Body of pancreas (tissue), 4 donors: Measurements from ENCODE around the gene SLC13A4. TPM values are rescaled to one million over a fixed set of nuclear protein-coding genes. Genes with fewer than 3 reads are reported as not detected.
"Not testable (repeated sequence)": the region's sequence is repeated elsewhere in the genome, so short reads cannot be mapped to it uniquely, and the experiment has no call there.

ENCODE experiments used
- ATAC-seq: fragments of 150-250 bp; one replicate; pipeline ENCODE4 v1.9.1; 2016
- DNase-seq, 4 donors: peaks; one replicate each; pipeline ENCODE4 v3.0.0-alpha.2; 2019
- H3K27ac ChIP-seq, 4 donors: fragments of 200-600 bp; sonication (generic); 1 replicate in 3 of 4; 2 replicates in 1 of 4; pipeline versions ENCODE4 v1.5.1 to v1.6.1; 2016 to 2019; ENCODE audit warnings: mild to moderate bottlenecking in 1 of 4, mixed read lengths in 1 of 4, moderate library complexity in 1 of 4
- H3K27me3 ChIP-seq, 2 donors: fragments of 200-600 bp; sonication (generic); one replicate each; pipeline ENCODE4 v1.6.0; 2016; ENCODE audit warnings: mild to moderate bottlenecking in 1 of 2
- H3K36me3 ChIP-seq, 2 donors: fragments of 200-600 bp; sonication (generic); replicated peaks in 1 of 2; 2 replicates each; pipeline ENCODE4 v1.5.1; 2016; ENCODE audit warnings: low read depth in 2 of 2; ENCODE audit not compliant: insufficient read depth in 1 of 2
- H3K4me1 ChIP-seq: fragments of 200-600 bp; sonication (generic); one replicate; pipeline ENCODE4 v1.6.0; 2016
- H3K4me3 ChIP-seq, 2 donors: fragments of 200-600 bp; sonication (generic); 1 replicate in 1 of 2; 2 replicates in 1 of 2; pipeline ENCODE4 v1.5.1; 2016 to 2019
- H3K9me3 ChIP-seq, 3 donors: fragments of 200-600 bp; sonication (generic); 1 replicate in 2 of 3; 2 replicates in 1 of 3; pipeline ENCODE4 v1.5.1; 2016
- CTCF ChIP-seq, 7 experiments: fragments of 450-650 bp in 4 of 7; fragments of 200-600 bp in 3 of 7; sonication (generic) in 3 of 7; IDR thresholded peaks; one replicate each; pipeline ENCODE4 v1.5.1; 2016 to 2019; ENCODE audit warnings: antibody characterized with exemption in 7 of 7
- POLR2A ChIP-seq, 3 donors: fragments of 450-650 bp; IDR thresholded peaks; one replicate each; pipeline ENCODE4 v1.6.1; 2016; ENCODE audit warnings: antibody characterized with exemption in 3 of 3, mild to moderate bottlenecking in 2 of 3
- WGBS, 2 donors: methylation state at CpG; one replicate each; pipeline ENCODE4 v1.1.5; 2017; 5-methylcytosine and 5-hydroxymethylcytosine counted together
- intact Hi-C: fragments of 100-400 bp; cut with DNase I; formaldehyde crosslinking; loops from one replicate; pipeline ENCODE4 v1.15.1; 2023
- total RNA-seq, 2 donors: library from RNA; depleted of rRNA; stranded (reverse); fragments of >200 nt; gene quantifications; one replicate each; pipeline ENCODE4 v1.1.0, GENCODE V29; 2016

The SLC13A4 gene
- total RNA-seq, 2 donors from 2014 or later: not detected

- WGBS, 2 donors: 76 to 84% methylated on average over 6 of the region's 6 CpGs
- TF ChIP-seq POLR2A (IDR thresholded peaks at IDR 0.05) (no peak), CTCF (IDR thresholded peaks at IDR 0.05) (no peak)
- Histone ChIP-seq H3K36me3 (peaks cover 0 to 3% of the 10 kb centered on the region in 2 donors), H3K27ac (no peak overlapping the region), H3K4me3 (no peak overlapping the region), H3K9me3 (no peaks in the 10 kb centered on the region), H3K4me1 (peaks cover 5% of the 10 kb centered on the region), H3K27me3 (no peaks in the 10 kb centered on the region)
- ATAC-seq (no peak), DNase-seq (no peak)
- intact Hi-C loops: no loop called here
Measured at GRCh38 chr7:135673360-135673706, 54.7 kb downstream of the SLC13A4 start.

GRCh38 chr7:135672560-135673359, 55.2 kb downstream of the SLC13A4 start:
- no peak overlapping the region for H3K4me3 ChIP-seq
- DNase-seq (peak in 2 of 4 donors; percentile 18 to 21), ATAC-seq (peak; percentile 75)
- WGBS, 2 donors: 59 to 63% methylated on average over 3 of the region's 3 CpGs
- H3K36me3 ChIP-seq: peaks cover 0 to 3% of the 10 kb centered on the region in 2 donors
- no peak overlapping the region for H3K27ac ChIP-seq
- intact Hi-C loops: no loop called here
- H3K27me3 ChIP-seq: no peaks in the 10 kb centered on the region
- TF ChIP-seq POLR2A (IDR thresholded peaks at IDR 0.05) (no peak), CTCF (IDR thresholded peaks at IDR 0.05) (peak; percentile 30 to 65 (median 55))
- H3K4me1 ChIP-seq: no peaks in the 10 kb centered on the region
- no peaks in the 10 kb centered on the region for H3K9me3 ChIP-seq

- no peak for TF ChIP-seq POLR2A (IDR thresholded peaks at IDR 0.05)
- H3K27ac ChIP-seq: no peak overlapping the region
- DNase-seq (no peak), ATAC-seq (no peak)
- no peaks in the 10 kb centered on the region for H3K27me3 ChIP-seq
- no peak overlapping the region for H3K4me3 ChIP-seq
- no peaks in the 10 kb centered on the region for H3K4me1 ChIP-seq
- intact Hi-C loops: no loop called here
- 59 to 76% methylated on average over 1 of the region's 1 CpG for WGBS, 2 donors
- no peaks in the 10 kb centered on the region for H3K36me3 ChIP-seq
- H3K9me3 ChIP-seq: no peaks in the 10 kb centered on the region
Measured at GRCh38 chr7:135670179-135670578, 57.8 kb downstream of the SLC13A4 start.

GRCh38 chr7:135669774-135670173, 58.2 kb downstream of the SLC13A4 start:
- ATAC-seq (no peak), DNase-seq (no peak)
- no peaks in the 10 kb centered on the region for H3K36me3 ChIP-seq
- no peak overlapping the region for H3K4me3 ChIP-seq
- no peaks in the 10 kb centered on the region for H3K4me1 ChIP-seq
- no peaks in the 10 kb centered on the region for H3K27me3 ChIP-seq
- H3K9me3 ChIP-seq: no peaks in the 10 kb centered on the region
- H3K27ac ChIP-seq: no peak overlapping the region
- intact Hi-C loops: no loop called here
- no peak for TF ChIP-seq POLR2A (IDR thresholded peaks at IDR 0.05)
- TF ChIP-seq CTCF (IDR thresholded peaks at IDR 0.05): no peak
- WGBS, 2 donors: 83 to 94% methylated on average over 1 of the region's 1 CpG

GRCh38 chr7:135668852-135669395, 59.1 kb downstream of the SLC13A4 start:
- H3K27ac ChIP-seq, DNase-seq, intact Hi-C loops, H3K36me3 ChIP-seq, ATAC-seq, H3K4me1 ChIP-seq, H3K4me3 ChIP-seq, H3K9me3 ChIP-seq, H3K27me3 ChIP-seq: not testable (repeated sequence)
- WGBS, 2 donors: 61 to 65% methylated on average over 6 of the region's 6 CpGs

GRCh38 chr7:135667626-135668025, 60.4 kb downstream of the SLC13A4 start:
- WGBS, 2 donors: 96 to 100% methylated on average over 1 of the region's 1 CpG
- H3K9me3 ChIP-seq, ATAC-seq, intact Hi-C loops, H3K4me3 ChIP-seq, H3K36me3 ChIP-seq, DNase-seq, H3K27ac ChIP-seq, H3K27me3 ChIP-seq: not testable (repeated sequence)
- peaks cover 12% of the 10 kb centered on the region for H3K4me1 ChIP-seq
